A549 (cell line): ENCODE results near the gene APCDD1. TPM values are rescaled to one million over a fixed set of nuclear protein-coding genes. Genes with fewer than 3 reads are reported as not detected.

ENCODE experiments used
- ATAC-seq, 2 experiments: fragments of 200-7000 bp in 1 of 2; fragments of >200 bp in 1 of 2; cut with Nextera tagmentation in 1 of 2; cut with Tn5 transposase in 1 of 2; 3 replicates each; pipeline versions ENCODE4 v1.8.0 to v1.9.1; 2018 to 2020; ENCODE audit warnings: mild to moderate bottlenecking in 1 of 2, moderate library complexity in 1 of 2
- CTCF ChIA-PET: fragments of 300-600 bp; sonication (Branson Sonifier 250); formaldehyde crosslinking; extraction: SDS; loops from one replicate; lab custom pipeline; 2021; ENCODE audit warnings: antibody characterized with exemption, inconsistent platforms; lab: Yijun Ruan, JAX
- POLR2A ChIA-PET: fragments of 350-600 bp; formaldehyde crosslinking; extraction: SDS; loops from one replicate; lab custom pipeline; 2021; ENCODE audit warnings: antibody characterized with exemption, inconsistent platforms; lab: Yijun Ruan, JAX
- DNase-seq, 2 experiments: peaks; one replicate each; pipeline versions ENCODE4 v3.0.0 to v3.0.0-alpha.2; 2011 to 2016; ENCODE audit warnings: low read depth in 1 of 2, low spot score in 1 of 2
- FAIRE-seq: peaks from 2 replicates; lab custom pipeline; 2011; peaks lifted over from hg19 to GRCh38; lab: Jason Lieb, UNC
- H3K27ac ChIP-seq, 2 experiments: fragments of >200 bp; sonication (Bioruptor Twin); formaldehyde crosslinking; 3 replicates each; pipeline ENCODE4 v1.5.1; 2016 to 2017
- H3K4me1 ChIP-seq: fragments of >200 bp; sonication (Bioruptor Twin); formaldehyde crosslinking; 3 replicates; pipeline ENCODE4 v1.6.1; 2016
- H3K4me2 ChIP-seq: fragments of >200 bp; sonication (Bioruptor Twin); formaldehyde crosslinking; 3 replicates; pipeline ENCODE4 v1.6.1; 2016
- H3K4me3 ChIP-seq: fragments of >200 bp; sonication (Bioruptor Twin); formaldehyde crosslinking; 3 replicates; pipeline ENCODE4 v1.5.1; 2016
- H3K9me3 ChIP-seq: fragments of >200 bp; sonication (Bioruptor Twin); formaldehyde crosslinking; 3 replicates; pipeline ENCODE4 v1.6.1; 2016
- BCL3 ChIP-seq: fragments of >200 bp; sonication (Bioruptor Twin); formaldehyde crosslinking; IDR thresholded peaks from 3 replicates; pipeline ENCODE4 v1.6.1; 2016
- CEBPB ChIP-seq, 2 experiments: fragments of >200 bp in 1 of 2; sonication (Bioruptor Twin) in 1 of 2; formaldehyde crosslinking in 1 of 2; IDR thresholded peaks; 2 replicates each; pipeline ENCODE4 v1.6.1; 2012 to 2016
- CHD4 ChIP-seq: fragments of 200-600 bp; sonication (generic); IDR thresholded peaks from 2 replicates; pipeline ENCODE4 v1.6.1; 2016; ENCODE audit warnings: antibody characterized with exemption, mild to moderate bottlenecking, borderline replicate concordance
- E2F6 ChIP-seq: IDR thresholded peaks from 2 replicates; pipeline ENCODE4 v1.6.1; 2012; ENCODE audit warnings: low read depth, borderline replicate concordance
- EP300 ChIP-seq, 2 experiments: fragments of >200 bp; sonication (Bioruptor Twin); formaldehyde crosslinking; IDR thresholded peaks; 2 replicates in 1 of 2; 3 replicates in 1 of 2; pipeline ENCODE4 v1.6.1; 2016 to 2017
- ESRRA ChIP-seq: fragments of 150-350 bp; IDR thresholded peaks from 2 replicates; pipeline ENCODE4 v1.6.1; 2014; ENCODE audit warnings: mild to moderate bottlenecking, low read length, borderline replicate concordance
- FOSL2 ChIP-seq, 2 experiments: fragments of 450-650 bp in 1 of 2; fragments of >200 bp in 1 of 2; sonication (Bioruptor Twin) in 1 of 2; formaldehyde crosslinking; IDR thresholded peaks; 2 replicates each; pipeline versions ENCODE4 v1.5.0 to v1.6.1; 2016 to 2020; ENCODE audit warnings: mild to moderate bottlenecking in 1 of 2, moderate library complexity in 1 of 2
- HES2 ChIP-seq: fragments of >200 bp; sonication (Bioruptor Twin); formaldehyde crosslinking; IDR thresholded peaks from 2 replicates; pipeline ENCODE4 v1.6.1; 2016
- HEYL ChIP-seq: fragments of 250-450 bp; sonication (Bioruptor Pico); IDR thresholded peaks from 2 replicates; pipeline ENCODE4 v1.8.0; 2021; ENCODE audit warnings: mild to moderate bottlenecking, moderate library complexity
- HMGXB4 ChIP-seq: fragments of 250-450 bp; sonication (Bioruptor Pico); IDR thresholded peaks from 2 replicates; pipeline ENCODE4 v1.5.0; 2021; ENCODE audit warnings: mild to moderate bottlenecking, moderate library complexity, borderline replicate concordance
- MAX ChIP-seq: IDR thresholded peaks from 2 replicates; pipeline ENCODE4 v1.6.1; 2012
- PBX3 ChIP-seq: IDR thresholded peaks from 2 replicates; pipeline ENCODE4 v1.6.1; 2012
- POLR2AphosphoS2 ChIP-seq: conservative IDR thresholded peaks from 2 replicates; pipeline ENCODE4 v1.6.1; 2012; ENCODE audit warnings: low read length, improper control_type of control experiment, inconsistent platforms
- RCOR1 ChIP-seq: fragments of 150-350 bp; IDR thresholded peaks from 2 replicates; pipeline ENCODE4 v1.6.1; 2014; ENCODE audit warnings: antibody characterized with exemption, low read length, low read depth
- RNF2 ChIP-seq: fragments of 200-600 bp; sonication (generic); IDR thresholded peaks from 2 replicates; pipeline ENCODE4 v1.6.1; 2016; ENCODE audit warnings: low read depth, mild to moderate bottlenecking, antibody characterized with exemption, moderate library complexity, borderline replicate concordance
- SMC3 ChIP-seq: fragments of >200 bp; sonication (Bioruptor Twin); formaldehyde crosslinking; IDR thresholded peaks from 3 replicates; pipeline ENCODE4 v1.6.1; 2018; ENCODE audit warnings: inconsistent platforms
- WGBS: methylation state at CpG from one replicate; pipeline ENCODE4 v1.1.6; 2017; ENCODE audit errors: missing lambda C conversion rate; 5-methylcytosine and 5-hydroxymethylcytosine counted together
- polyA plus RNA-seq, 4 experiments: library from polyadenylated mRNA; depleted of rRNA in 3 of 4; stranded (reverse); fragments of >200 nt; fragmentation: RNase III in 1 of 4; extraction: RNeasy Plus Mini Kit Qiagen cat#74134 plus additional on column Dnase treatment in 1 of 4; gene quantifications; 2 replicates in 3 of 4; 3 replicates in 1 of 4; pipeline ENCODE4 v1.2.3, GENCODE V29; 2011 to 2017

APCDD1 gene
- polyA plus RNA-seq, 2 of the 4 experiments (the other 2 are of a cell fraction): not detected

- CTCF ChIA-PET: no interaction called here
- POLR2A ChIA-PET: no interaction called here
- FAIRE-seq (no peak), ATAC-seq (no peak), DNase-seq (no peak)
- no peak overlapping the region for H3K27ac ChIP-seq
- H3K4me3 ChIP-seq: no peak overlapping the region
- H3K4me1 ChIP-seq: peaks cover 6% of the 10 kb centered on the region; the same call in 1 of the 3 replicates
- WGBS: 95% methylated on average over 2 of the region's 2 CpGs
- TF ChIP-seq CEBPB (IDR thresholded peaks at IDR 0.05): peak; percentile 20 to 29; a peak in 2 of 4 replicates
- no peak for TF ChIP-seq FOSL2 (IDR thresholded peaks at IDR 0.05)
- TF ChIP-seq FOSL2 (CRISPR knock-in tag; IDR thresholded peaks at IDR 0.05): no peak
- no peak overlapping the region for H3K4me2 ChIP-seq
- no peaks in the 10 kb centered on the region for H3K9me3 ChIP-seq
These were observed 78.7 kb downstream of the APCDD1 start for GRCh38 chr18:10533111-10533510.

GRCh38 chr18:10536280-10536679 is 81.8 kb downstream of the APCDD1 start:
- CTCF ChIA-PET: interaction anchor here (0.9 kb wide), 1 partner anchor 10 kb away, joined by 3 read pairs; no protein-coding TSS in a partner anchor
- 98% methylated on average over 2 of the region's 2 CpGs for WGBS
- no peak for DNase-seq

More at GRCh38 chr18:10536280-10536679, 81.8 kb downstream of the APCDD1 start:
- Histone ChIP-seq H3K4me2 (no peak overlapping the region), H3K4me3 (no peak overlapping the region), H3K9me3 (no peaks in the 10 kb centered on the region), H3K27ac (no peak overlapping the region), H3K4me1 (no peaks in the 10 kb centered on the region)
- TF ChIP-seq HES2 (no peak), RNF2 (no peak), CHD4 (no peak), PBX3 (no peak), EP300 (IDR thresholded peaks at IDR 0.05) (no peak), POLR2AphosphoS2 (no peak), RCOR1 (no peak), ESRRA (no peak), SMC3 (no peak), E2F6 (no peak), HMGXB4 (CRISPR knock-in tag) (no peak), BCL3 (no peak), HEYL (no peak), MAX (no peak)
- ATAC-seq: no peak
- no peak for FAIRE-seq
- POLR2A ChIA-PET: no interaction called here
